Mesenteric fat pad (tissue), 1 donor: ENCODE results near the gene NSMCE4A. TPM values are rescaled to one million over a fixed set of nuclear protein-coding genes. Genes with fewer than 3 reads are reported as not detected.
"Not testable (repeated sequence)": the region's sequence is repeated elsewhere in the genome, so short reads cannot be mapped to it uniquely, and the experiment has no call there.

Experiments
- DNase-seq: peaks from one replicate; pipeline ENCODE4 v3.0.0-alpha.2; 2020; ENCODE audit warnings: low spot score
- total RNA-seq: library from RNA; stranded (reverse); fragmentation: NEBNext Ultra II Directional; extraction: Animal tissue kit (Norgen Biotek cat#: 25700); gene quantifications from one replicate; pipeline ENCODE4 v1.2.1, GENCODE V29; 2021
- donor health status: DM: yes; HTN: yes; CAD: no.

NSMCE4A gene
- total RNA-seq, 1 donor from 2014 or later = 48.0 TPM

- DNase-seq = no peak
Observed at GRCh38 chr10:121936295-121936694, 38.7 kb downstream of the NSMCE4A start.

DNA sequence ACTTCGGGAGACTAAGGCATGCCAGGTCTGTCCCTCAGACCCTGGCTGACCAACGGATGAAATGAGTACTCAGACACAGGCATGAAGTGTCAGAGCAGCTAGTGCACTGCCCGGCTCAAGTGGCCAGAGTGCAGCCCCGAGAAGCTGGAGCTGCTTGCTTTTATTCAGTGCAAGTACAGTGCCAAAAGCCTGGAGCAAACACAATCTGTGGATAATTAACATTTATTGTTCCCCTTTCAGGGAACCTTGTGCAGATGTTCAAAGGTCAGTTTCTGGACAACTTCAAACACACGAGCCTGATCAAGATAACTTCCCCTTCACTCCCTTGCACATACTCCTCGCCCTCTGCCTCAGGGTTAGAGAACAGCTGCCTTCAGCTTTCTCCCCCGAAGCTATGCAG, 39.3 kb downstream of the NSMCE4A start:
- no peak for DNase-seq

DNA sequence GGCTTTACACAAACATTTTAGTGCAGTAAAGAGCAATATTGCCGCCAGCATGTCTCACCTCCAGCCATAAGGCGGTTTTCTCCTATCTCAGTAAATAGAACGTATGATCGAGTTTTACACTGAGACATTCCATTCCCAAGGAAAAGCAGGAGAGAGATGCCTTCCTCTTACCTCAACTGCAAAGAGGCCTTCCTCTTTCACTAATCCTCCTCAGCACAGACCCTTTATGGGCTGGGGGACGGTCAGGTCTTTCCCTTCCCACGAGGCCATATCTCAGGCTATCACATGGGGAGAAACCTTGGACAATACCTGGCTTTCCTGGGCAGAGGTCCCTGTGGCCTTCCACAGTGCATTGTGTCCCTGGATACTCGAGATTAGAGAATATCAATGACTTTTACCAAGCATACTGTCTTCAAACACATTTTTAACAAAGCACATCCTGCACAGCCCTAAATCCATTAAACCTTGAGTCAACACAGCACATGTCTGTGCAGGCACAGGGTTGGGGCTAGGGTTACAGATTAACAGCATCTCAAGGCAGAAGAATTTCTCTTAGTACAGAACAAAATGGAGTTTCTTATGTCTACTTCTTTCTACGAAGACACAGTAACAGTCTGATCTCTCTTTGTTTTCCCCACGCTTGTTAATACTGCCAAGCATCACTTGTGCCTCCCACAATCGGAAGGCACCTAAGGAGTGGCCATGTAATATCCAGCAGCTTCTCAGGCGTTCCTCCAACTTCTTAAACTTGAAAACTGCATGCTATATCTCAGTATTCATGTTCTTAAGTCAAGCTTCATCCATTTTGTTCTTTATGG, 44.5 kb downstream of the NSMCE4A start:
- peak; percentile 47 for DNase-seq

- DNase-seq = not testable (repeated sequence)
Observed at GRCh38 chr10:121929585-121930267, 45.3 kb downstream of the NSMCE4A start.

- DNase-seq = no peak
Observed at GRCh38 chr10:121928528-121928884, 46.5 kb downstream of the NSMCE4A start.

DNA sequence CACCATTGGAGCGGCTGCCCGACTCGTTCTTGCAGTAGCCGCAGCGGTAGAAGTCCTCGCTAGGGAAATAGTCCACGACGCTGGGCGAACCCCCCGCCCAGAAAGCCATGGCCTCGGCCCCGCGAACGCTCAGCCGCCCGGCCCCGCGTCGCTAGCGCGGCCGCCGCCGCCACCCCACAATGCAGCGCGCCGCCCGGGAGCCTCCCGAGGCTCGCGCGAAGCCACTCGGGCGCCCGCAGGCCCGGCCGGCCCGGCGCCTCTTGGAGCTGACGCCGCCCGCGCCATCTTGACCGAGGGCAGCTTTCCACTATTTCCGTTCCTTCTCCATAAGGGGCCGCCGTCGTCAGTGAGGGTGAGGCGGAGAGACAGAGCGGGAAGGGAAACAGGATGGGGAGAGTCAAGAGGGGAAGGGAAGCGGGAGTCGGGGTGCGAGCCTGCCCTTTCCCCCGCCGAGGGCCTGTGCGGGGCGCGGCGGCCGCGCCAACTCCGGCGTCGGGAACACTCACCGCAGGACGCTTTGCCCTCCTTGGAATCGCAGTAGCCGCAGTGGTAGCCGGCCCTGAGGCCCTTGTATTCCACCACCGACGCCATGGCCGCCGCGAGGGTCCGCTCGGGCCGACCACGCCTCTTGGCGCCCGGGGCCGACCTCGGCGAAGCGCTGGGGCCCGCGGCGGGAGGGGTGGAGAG, 47.0 kb downstream of the NSMCE4A start, which contains the start of gene ATE1:
Gene ATE1, minus strand, starts transcription at position 191 of the 687 bp plus-strand sequence. Its CDS starts 82 bp downstream, at position 109.
- peak; percentile 97 for DNase-seq

DNA sequence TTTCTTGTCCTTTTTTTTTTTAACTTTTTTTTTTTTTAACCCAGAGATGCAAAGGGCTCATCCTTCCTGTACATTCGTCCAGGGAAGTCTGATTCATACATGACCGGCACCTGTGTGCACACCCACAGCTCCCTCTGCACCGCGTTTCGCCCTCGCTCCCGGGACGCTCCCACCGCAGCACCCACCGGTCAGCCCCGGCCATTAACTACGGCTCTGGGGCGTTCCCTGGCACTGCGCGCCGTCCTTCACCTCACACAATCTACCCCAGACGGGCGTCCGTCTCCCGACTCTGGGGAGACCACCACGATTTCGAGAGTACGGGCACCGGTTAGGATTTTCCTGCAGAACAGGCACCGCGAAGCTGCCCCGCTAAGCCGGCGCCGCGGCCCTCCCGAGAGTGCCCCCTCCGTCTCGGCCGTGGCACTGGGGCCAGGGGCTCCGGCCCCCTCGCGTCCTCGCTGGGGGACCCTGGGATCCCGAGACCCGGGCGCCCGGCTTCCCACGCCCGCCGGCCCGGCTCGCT, 47.6 kb downstream of the NSMCE4A start:
- DNase-seq = peak; percentile 90

- no peak for DNase-seq
Observed at GRCh38 chr10:121926671-121927317, 48.2 kb downstream of the NSMCE4A start.

DNA sequence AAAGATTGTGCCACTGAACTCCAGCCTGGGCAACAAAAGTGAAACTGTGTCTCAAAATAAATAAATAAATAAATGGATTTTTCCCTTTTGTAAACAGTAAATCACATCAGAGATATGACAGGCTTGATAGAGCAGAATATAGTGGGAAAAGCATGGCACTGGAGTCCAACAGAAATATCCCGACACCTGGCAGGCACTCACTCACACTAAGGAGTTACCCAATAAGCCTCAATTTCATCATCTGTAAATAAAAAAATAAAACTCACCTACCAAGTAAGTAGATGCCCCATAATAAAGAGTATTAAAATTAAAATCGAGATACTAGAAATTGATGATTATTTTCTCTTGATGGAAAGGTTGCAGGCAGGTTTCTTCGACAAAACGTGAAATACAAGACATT, 48.9 kb downstream of the NSMCE4A start:
- no peak for DNase-seq

DNA sequence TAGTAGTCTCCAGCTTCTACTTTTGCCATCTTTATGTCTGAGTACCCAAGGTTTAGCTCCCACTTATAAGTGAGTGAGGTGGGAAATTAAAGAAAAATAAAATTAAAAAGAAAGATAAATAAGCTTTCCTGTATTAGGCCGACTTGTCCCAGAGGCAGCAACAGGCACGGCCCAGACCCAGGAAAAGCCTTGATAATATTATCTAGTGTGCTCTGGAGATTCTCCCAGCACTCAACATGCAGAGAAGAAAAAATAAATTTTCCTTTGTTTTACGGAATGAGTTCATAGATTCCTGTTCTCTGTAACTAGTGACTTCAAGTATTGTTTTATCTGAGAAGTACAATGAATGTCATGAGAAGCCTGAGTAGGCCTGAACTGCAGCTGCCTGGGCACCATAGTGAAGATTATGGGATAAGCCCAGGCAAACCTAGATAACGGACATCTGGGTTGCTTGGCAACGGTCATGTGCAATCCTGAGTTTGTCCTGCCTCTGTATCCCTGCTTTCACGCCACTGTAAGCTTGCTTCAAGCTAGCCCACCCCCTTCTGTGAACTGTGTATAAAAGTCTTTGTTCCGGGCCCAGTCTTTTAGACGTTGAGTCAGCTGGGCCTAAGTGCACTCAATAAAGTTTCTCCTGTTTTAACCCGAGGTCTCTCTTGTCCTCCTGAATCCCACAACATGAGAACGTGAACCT, 53.6 kb downstream of the NSMCE4A start:
- DNase-seq = no peak

GRCh38 chr10:121919666-121920065, 55.4 kb downstream of the NSMCE4A start:
- DNase-seq = no peak

GRCh38 chr10:121918800-121919199, 56.2 kb downstream of the NSMCE4A start:
- DNase-seq = not testable (repeated sequence)

- DNase-seq = no peak
Observed at GRCh38 chr10:121914661-121915060, 60.4 kb downstream of the NSMCE4A start.

GRCh38 chr10:121911421-121911697, 63.7 kb downstream of the NSMCE4A start:
- no peak for DNase-seq

GRCh38 chr10:121910673-121911420, 64.2 kb downstream of the NSMCE4A start:
- no peak for DNase-seq

Other genes with a start within 250 kb of the NSMCE4A start
- gene ATE1, start 47.2 kb downstream of the NSMCE4A start, total RNA-seq = 28.6 TPM
- gene TACC2, start 13.9 kb upstream of the NSMCE4A start, total RNA-seq = 31.0 TPM